Esophagus squamous epithelium (tissue), 5 donors: ENCODE data around the gene PI3. TPM values are rescaled to one million over a fixed set of nuclear protein-coding genes. Genes with fewer than 3 reads are reported as not detected.

ENCODE experiments used
- DNase-seq: peaks from one replicate; lab custom pipeline; 2025; lab: John Stamatoyannopoulos, UW
- H3K27ac ChIP-seq, 4 donors: fragments of 200-600 bp; sonication (generic); one replicate each; pipeline ENCODE4 v1.5.1; 2016 to 2019; ENCODE audit warnings: mild to moderate bottlenecking in 1 of 4
- H3K27me3 ChIP-seq, 4 donors: fragments of 200-600 bp; sonication (generic); 1 replicate in 3 of 4; 2 replicates in 1 of 4; pipeline versions ENCODE4 v1.5.1 to v1.6.0; 2017 to 2021; ENCODE audit warnings: antibody characterized with exemption in 1 of 4
- H3K36me3 ChIP-seq, 3 donors: fragments of 200-600 bp; sonication (generic); one replicate each; pipeline ENCODE4 v1.5.1; 2016 to 2019
- H3K4me1 ChIP-seq, 3 donors: fragments of 200-600 bp; sonication (generic); one replicate each; pipeline ENCODE4 v1.5.1; 2017 to 2019
- H3K4me3 ChIP-seq, 4 donors: fragments of 200-600 bp; sonication (generic); 1 replicate in 3 of 4; 2 replicates in 1 of 4; pipeline ENCODE4 v1.5.1; 2016 to 2019; ENCODE audit warnings: mild to moderate bottlenecking in 2 of 4, moderate library complexity in 1 of 4
- H3K9me3 ChIP-seq, 3 donors: fragments of 200-600 bp; sonication (generic); one replicate each; pipeline ENCODE4 v1.5.1; 2016 to 2019
- POLR2A ChIP-seq, 4 donors: fragments of 450-650 bp; IDR thresholded peaks; one replicate each; pipeline ENCODE4 v1.6.1; 2017; ENCODE audit warnings: antibody characterized with exemption in 4 of 4, mild to moderate bottlenecking in 4 of 4, moderate library complexity in 3 of 4
- WGBS, 2 donors: methylation state at CpG; one replicate each; pipeline ENCODE4 v1.1.5; 2018; 5-methylcytosine and 5-hydroxymethylcytosine counted together
- intact Hi-C: fragments of 100-400 bp; cut with DNase I; formaldehyde crosslinking; loops from one replicate; pipeline ENCODE4 v1.15.0; 2022
- total RNA-seq, 4 donors: library from RNA; depleted of rRNA; stranded (reverse); fragments of >200 nt; gene quantifications; one replicate each; pipeline ENCODE4 v1.1.0, GENCODE V29; 2016
- TF ChIP-seq, protein P1 (sequence below), 6 experiments: fragments of 450-650 bp in 4 of 6; fragments of 200-600 bp in 2 of 6; sonication (generic) in 2 of 6; IDR thresholded peaks; one replicate each; pipeline ENCODE4 v1.5.1; 2016 to 2019; ENCODE audit warnings: antibody characterized with exemption in 6 of 6, mild to moderate bottlenecking in 4 of 6, moderate library complexity in 4 of 6
- donor health status: DM: yes; HTN: yes; CAD: no.

Gene PI3
- total RNA-seq, 4 donors from 2014 or later: 14.1 to 2,947 (median 1,123) TPM

DNA sequence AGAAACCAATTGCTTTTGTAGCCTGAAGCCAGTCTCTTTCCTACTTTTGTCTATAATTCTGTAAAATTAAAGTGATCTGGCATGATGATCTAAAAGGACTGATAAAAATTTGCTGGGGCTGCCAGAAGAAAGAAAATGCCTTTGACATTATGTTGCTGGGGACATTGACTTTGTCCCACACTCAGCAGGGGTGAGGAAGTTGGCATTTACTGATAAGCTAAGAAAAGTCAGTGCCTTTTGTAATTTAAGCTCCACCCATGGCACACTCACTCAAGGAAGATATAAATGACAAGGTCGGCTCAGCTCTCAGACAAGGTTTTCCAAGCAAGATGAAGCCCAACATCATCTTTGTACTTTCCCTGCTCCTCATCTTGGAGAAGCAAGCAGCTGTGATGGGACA lies 32.0 kb downstream of the PI3 start, which contains the start of gene SEMG1:
TSS of gene SEMG1 (plus strand) at position 309 of the 400 bp plus-strand sequence. CDS start at position 330, 21 bp downstream.
- no peak for DNase-seq
- 18 to 56% methylated on average over 1 of the region's 1 CpG for WGBS, 2 donors
- no peaks in the 10 kb centered on the region for H3K9me3 ChIP-seq
- no peak for TF ChIP-seq POLR2A (IDR thresholded peaks at IDR 0.05)
- TF ChIP-seq, protein P1, sequence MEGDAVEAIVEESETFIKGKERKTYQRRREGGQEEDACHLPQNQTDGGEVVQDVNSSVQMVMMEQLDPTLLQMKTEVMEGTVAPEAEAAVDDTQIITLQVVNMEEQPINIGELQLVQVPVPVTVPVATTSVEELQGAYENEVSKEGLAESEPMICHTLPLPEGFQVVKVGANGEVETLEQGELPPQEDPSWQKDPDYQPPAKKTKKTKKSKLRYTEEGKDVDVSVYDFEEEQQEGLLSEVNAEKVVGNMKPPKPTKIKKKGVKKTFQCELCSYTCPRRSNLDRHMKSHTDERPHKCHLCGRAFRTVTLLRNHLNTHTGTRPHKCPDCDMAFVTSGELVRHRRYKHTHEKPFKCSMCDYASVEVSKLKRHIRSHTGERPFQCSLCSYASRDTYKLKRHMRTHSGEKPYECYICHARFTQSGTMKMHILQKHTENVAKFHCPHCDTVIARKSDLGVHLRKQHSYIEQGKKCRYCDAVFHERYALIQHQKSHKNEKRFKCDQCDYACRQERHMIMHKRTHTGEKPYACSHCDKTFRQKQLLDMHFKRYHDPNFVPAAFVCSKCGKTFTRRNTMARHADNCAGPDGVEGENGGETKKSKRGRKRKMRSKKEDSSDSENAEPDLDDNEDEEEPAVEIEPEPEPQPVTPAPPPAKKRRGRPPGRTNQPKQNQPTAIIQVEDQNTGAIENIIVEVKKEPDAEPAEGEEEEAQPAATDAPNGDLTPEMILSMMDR (IDR thresholded peaks at IDR 0.05): no peak
- peaks cover 0 to 51% (median 0%) of the 10 kb centered on the region in 4 donors for H3K27me3 ChIP-seq
- H3K36me3 ChIP-seq: no peaks in the 10 kb centered on the region
- intact Hi-C loops: no loop called here
- no peak within 1 kb of the TSS for H3K4me3 ChIP-seq
- no peaks in the 10 kb centered on the region for H3K4me1 ChIP-seq
- no peak within 1 kb of the TSS for H3K27ac ChIP-seq

- WGBS, 2 donors: 88 to 100% methylated on average over 1 of the region's 1 CpG
Observed at GRCh38 chr20:45209924-45210323, 35.2 kb downstream of the PI3 start.

DNA sequence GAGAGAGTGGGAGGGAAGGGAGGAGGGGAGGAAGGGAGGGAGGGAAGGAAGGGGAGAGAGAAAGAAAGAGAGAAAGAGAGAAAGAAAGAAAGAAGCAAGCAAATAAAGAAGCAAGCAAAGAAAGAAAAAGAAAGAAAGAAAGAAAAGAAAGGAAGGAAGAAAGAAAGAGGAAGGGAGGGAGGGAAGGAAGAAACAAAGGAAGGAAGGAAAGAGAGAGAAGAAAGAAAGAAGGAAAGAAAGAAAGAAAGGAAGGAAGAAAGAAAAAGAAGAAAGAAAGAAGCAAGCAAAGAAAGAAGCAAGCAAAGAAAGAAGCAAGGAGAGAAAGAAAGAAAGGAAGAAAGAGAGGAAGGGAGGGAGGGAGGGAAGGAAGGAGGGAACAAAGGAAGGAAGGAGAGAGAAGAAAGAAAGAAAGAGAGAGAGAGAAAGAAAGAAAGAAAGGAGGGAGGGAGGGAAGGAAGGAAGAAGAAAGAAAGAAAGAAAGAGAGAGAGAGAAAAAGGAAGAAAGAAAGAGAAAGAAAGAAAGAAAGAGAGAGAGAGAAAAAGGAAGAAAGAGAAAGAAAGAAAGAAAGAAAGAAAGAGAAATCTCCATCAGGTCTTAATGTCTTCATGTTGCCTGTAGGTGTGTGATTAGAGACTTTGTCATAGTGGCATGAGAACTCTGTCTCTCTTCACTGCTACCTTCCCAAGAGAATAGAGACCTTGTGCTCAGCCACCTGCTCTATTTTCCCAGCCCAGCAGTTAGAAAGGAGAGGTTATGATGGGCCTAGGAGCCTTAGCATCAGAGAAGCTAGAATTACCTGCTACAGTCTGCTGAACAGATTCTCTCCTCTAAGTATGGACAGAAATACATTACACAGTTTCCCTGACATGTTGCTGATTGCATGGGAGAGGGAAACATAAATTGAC lies 37.1 kb downstream of the PI3 start:
- Histone ChIP-seq H3K27ac (no peak overlapping the region), H3K9me3 (no peaks in the 10 kb centered on the region), H3K4me1 (no peaks in the 10 kb centered on the region), H3K4me3 (no peak overlapping the region), H3K36me3 (no peaks in the 10 kb centered on the region), H3K27me3 (peaks cover 0 to 39% (median 0%) of the 10 kb centered on the region in 4 donors)
- no peak for DNase-seq
- TF ChIP-seq, protein P1 (IDR thresholded peaks at IDR 0.05): no peak
- no peak for TF ChIP-seq POLR2A (IDR thresholded peaks at IDR 0.05)
- intact Hi-C loops: no loop called here

More at GRCh38 chr20:45209924-45210323, 35.2 kb downstream of the PI3 start:
- Histone ChIP-seq H3K4me3 (no peak overlapping the region), H3K4me1 (no peaks in the 10 kb centered on the region), H3K27ac (no peak overlapping the region), H3K27me3 (peaks cover 0 to 53% (median 0%) of the 10 kb centered on the region in 4 donors), H3K36me3 (no peaks in the 10 kb centered on the region), H3K9me3 (no peaks in the 10 kb centered on the region)
- no peak for TF ChIP-seq POLR2A (IDR thresholded peaks at IDR 0.05)
- TF ChIP-seq, protein P1 (IDR thresholded peaks at IDR 0.05): no peak
- intact Hi-C loops: no loop called here
- DNase-seq: no peak

- no peaks in the 10 kb centered on the region for H3K4me1 ChIP-seq
- TF ChIP-seq, protein P1 (IDR thresholded peaks at IDR 0.05): no peak
- no peak for TF ChIP-seq POLR2A (IDR thresholded peaks at IDR 0.05)
- H3K9me3 ChIP-seq: no peaks in the 10 kb centered on the region
- no peak overlapping the region for H3K27ac ChIP-seq
- H3K4me3 ChIP-seq: no peak overlapping the region
- intact Hi-C loops: no loop called here
- peaks cover 0 to 29% (median 0%) of the 10 kb centered on the region in 4 donors for H3K27me3 ChIP-seq
- 77 to 86% methylated on average over 3 of the region's 3 CpGs for WGBS, 2 donors
- no peak for DNase-seq
- H3K36me3 ChIP-seq: no peaks in the 10 kb centered on the region
Observed at GRCh38 chr20:45212836-45213235, 38.1 kb downstream of the PI3 start.

GRCh38 chr20:45218124-45218523 lies 43.4 kb downstream of the PI3 start:
- 57 to 76% methylated on average over 4 of the region's 4 CpGs for WGBS, 2 donors
- intact Hi-C loops: no loop called here
- Histone ChIP-seq H3K27me3 (peaks cover 0 to 28% (median 0%) of the 10 kb centered on the region in 4 donors), H3K4me3 (no peak overlapping the region), H3K36me3 (no peaks in the 10 kb centered on the region), H3K27ac (no peak overlapping the region), H3K9me3 (no peaks in the 10 kb centered on the region), H3K4me1 (no peaks in the 10 kb centered on the region)
- no peak for DNase-seq
- TF ChIP-seq, protein P1 (IDR thresholded peaks at IDR 0.05): no peak
- no peak for TF ChIP-seq POLR2A (IDR thresholded peaks at IDR 0.05)
